ENCODE data around the gene BABAM2.

DNA sequence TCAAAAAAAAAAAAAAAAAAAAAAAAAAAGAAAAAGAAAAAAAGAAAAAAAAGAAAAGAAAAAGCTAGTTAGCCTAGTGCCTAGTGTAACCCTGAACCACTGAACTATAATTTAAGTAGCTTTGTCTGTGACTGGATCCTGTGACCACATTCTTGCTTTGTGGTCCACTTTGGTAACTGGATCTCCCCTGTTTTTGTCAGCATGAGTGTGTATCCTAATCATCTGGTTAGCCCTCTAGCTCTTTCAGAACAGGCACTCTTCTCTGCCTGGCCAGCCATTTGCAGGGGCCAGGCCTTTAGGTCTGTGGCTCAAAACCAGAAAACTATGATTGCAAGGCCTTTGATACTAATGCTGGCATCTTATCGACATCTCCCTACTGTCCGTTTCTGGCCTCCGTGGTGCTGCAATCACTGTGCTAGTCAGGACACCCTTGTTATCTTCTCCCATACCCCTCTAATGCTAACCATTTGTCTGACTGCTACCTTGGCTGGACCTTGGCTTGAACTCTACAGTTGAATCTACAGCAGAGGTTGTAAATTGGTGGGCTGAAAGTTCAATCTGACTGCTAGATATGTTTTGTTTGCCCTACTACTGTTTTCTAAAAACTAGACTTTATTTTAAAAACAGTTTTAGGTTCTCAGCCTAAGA lies 40.8 kb upstream of the BABAM2 start:
- TF ChIP-seq, protein P1, sequence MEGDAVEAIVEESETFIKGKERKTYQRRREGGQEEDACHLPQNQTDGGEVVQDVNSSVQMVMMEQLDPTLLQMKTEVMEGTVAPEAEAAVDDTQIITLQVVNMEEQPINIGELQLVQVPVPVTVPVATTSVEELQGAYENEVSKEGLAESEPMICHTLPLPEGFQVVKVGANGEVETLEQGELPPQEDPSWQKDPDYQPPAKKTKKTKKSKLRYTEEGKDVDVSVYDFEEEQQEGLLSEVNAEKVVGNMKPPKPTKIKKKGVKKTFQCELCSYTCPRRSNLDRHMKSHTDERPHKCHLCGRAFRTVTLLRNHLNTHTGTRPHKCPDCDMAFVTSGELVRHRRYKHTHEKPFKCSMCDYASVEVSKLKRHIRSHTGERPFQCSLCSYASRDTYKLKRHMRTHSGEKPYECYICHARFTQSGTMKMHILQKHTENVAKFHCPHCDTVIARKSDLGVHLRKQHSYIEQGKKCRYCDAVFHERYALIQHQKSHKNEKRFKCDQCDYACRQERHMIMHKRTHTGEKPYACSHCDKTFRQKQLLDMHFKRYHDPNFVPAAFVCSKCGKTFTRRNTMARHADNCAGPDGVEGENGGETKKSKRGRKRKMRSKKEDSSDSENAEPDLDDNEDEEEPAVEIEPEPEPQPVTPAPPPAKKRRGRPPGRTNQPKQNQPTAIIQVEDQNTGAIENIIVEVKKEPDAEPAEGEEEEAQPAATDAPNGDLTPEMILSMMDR (conservative IDR thresholded peaks at IDR 0.05; ENCODE audit: low read depth, low read length): no peak
- TF ChIP-seq EZH2 (IDR thresholded peaks at IDR 0.05; ENCODE audit: low read length, unreplicated experiment) (no peak), EZH2phosphoT487 (IDR thresholded peaks at IDR 0.05; ENCODE audit: borderline replicate concordance, low read length) (no peak)

Measured in PC-3 (cell line).